Immature natural killer cell (primary cell): Measurements from ENCODE around the gene IRF2BP2. TPM values are rescaled to one million over a fixed set of nuclear protein-coding genes. Genes with fewer than 3 reads are reported as not detected.

ENCODE experiments used
- DNase-seq, 3 donors: peaks; one replicate each; pipeline ENCODE4 v3.0.0; 2022; ENCODE audit warnings: mixed read lengths in 1 of 3
- H3K27ac Mint-ChIP-seq, 6 donors: one replicate each; pipeline ENCODE4 v1.8.0; 2020; ENCODE audit warnings: mixed read lengths in 6 of 6, mild to moderate bottlenecking in 5 of 6, inconsistent platforms in 4 of 6, moderate library complexity in 3 of 6
- H3K27me3 Mint-ChIP-seq, 3 donors: one replicate each; pipeline ENCODE4 v1.8.0; 2020 to 2021; ENCODE audit warnings: low read depth in 3 of 3, mild to moderate bottlenecking in 3 of 3, mixed read lengths in 3 of 3, moderate library complexity in 3 of 3, inconsistent platforms in 1 of 3
- H3K36me3 Mint-ChIP-seq, 3 donors: one replicate each; pipeline ENCODE4 v1.8.0; 2020; ENCODE audit warnings: mixed read lengths in 3 of 3, inconsistent platforms in 2 of 3, mild to moderate bottlenecking in 2 of 3
- H3K4me1 Mint-ChIP-seq, 2 donors: one replicate each; pipeline ENCODE4 v1.8.0; 2020; ENCODE audit warnings: inconsistent platforms in 2 of 2, mild to moderate bottlenecking in 2 of 2, mixed read lengths in 2 of 2, moderate library complexity in 1 of 2
- H3K4me3 Mint-ChIP-seq, 5 donors: one replicate each; pipeline ENCODE4 v1.8.0; 2020; ENCODE audit warnings: mild to moderate bottlenecking in 5 of 5, mixed read lengths in 5 of 5, inconsistent platforms in 3 of 5, moderate library complexity in 3 of 5
- H3K9me3 Mint-ChIP-seq, 6 donors: one replicate each; pipeline ENCODE4 v1.8.0; 2020; ENCODE audit warnings: mild to moderate bottlenecking in 6 of 6, mixed read lengths in 6 of 6, inconsistent platforms in 4 of 6, moderate library complexity in 3 of 6
- polyA plus RNA-seq, 3 donors: library from polyadenylated mRNA; unstranded; fragments of 300-500 nt; fragmentation: Illumina TruSeq; gene quantifications; one replicate each; pipeline ENCODE4 v1.2.3, GENCODE V29; 2021

Gene IRF2BP2
- polyA plus RNA-seq, 3 donors from 2014 or later = 19.1 to 28.2 (median 26.4) TPM

DNA sequence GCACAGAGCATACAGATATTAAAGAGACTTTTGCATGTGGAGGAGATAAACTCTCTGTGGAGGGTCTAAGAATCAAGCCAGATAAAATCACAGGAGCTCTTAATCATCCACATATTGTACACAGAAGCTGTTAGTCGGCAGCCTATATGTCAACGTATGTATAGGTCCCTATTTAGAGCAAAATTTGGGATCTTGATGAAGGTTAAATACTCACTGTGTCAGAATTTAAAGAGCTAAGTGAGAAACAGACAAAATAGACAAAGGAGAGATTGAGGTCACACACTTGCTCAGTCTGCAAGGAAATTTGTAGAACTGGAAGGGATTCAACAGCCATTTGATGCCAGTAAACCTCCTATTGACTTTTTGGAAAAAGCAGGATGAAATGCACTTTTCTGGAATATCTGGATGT, 4.1 kb upstream of the IRF2BP2 start:
- Mint-ChIP-seq H3K4me3 (peak overlapping the region in 1 of 5 donors; percentile 89), H3K4me1 (peaks cover 29 to 33% of the 10 kb centered on the region in 2 donors), H3K27me3 (peaks cover 13 to 21% (median 14%) of the 10 kb centered on the region in 3 donors), H3K27ac (peak overlapping the region in 4 of 6 donors; percentile 47 to 61 (median 52)), H3K9me3 (no peaks in the 10 kb centered on the region), H3K36me3 (no peaks in the 10 kb centered on the region)
- no peak for DNase-seq

DNA sequence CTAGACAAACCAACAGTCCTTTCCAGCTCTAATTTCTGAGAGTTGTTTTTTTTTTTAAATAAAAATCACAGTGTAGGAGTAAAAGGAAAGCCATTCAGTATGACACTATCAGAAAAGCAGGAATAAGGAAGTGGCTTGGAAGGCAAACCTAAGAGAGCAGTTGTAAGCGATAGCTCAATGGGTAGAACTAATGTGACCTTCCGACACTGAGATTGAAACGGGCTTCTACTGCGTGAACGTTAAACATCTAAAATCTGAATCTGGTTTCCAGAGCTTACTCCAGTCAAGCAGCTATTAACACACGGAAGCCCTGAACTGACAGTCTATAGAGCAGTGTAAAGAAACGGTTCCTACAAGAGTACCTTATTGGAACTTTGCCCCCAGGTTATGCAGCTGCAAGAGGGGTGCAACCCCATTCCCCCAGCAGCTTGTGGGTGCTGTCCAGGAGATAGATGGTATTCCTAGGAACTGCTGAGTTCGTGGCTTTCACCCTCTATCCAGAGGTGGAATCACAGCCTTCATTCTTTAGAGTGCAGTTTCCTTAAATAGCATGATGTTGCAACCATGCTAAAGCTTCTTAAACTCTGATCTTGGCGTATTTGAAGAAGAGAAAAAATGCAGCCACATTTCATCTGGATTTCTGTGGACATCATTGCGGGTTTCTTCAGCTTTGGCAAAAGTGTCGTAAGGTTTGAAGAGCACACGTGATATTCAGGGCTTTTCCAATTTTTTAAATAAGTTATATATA, 3.3 kb upstream of the IRF2BP2 start:
- DNase-seq = no peak
- H3K27ac Mint-ChIP-seq = peak overlapping the region; percentile 98 to 100 (median 98)

DNA sequence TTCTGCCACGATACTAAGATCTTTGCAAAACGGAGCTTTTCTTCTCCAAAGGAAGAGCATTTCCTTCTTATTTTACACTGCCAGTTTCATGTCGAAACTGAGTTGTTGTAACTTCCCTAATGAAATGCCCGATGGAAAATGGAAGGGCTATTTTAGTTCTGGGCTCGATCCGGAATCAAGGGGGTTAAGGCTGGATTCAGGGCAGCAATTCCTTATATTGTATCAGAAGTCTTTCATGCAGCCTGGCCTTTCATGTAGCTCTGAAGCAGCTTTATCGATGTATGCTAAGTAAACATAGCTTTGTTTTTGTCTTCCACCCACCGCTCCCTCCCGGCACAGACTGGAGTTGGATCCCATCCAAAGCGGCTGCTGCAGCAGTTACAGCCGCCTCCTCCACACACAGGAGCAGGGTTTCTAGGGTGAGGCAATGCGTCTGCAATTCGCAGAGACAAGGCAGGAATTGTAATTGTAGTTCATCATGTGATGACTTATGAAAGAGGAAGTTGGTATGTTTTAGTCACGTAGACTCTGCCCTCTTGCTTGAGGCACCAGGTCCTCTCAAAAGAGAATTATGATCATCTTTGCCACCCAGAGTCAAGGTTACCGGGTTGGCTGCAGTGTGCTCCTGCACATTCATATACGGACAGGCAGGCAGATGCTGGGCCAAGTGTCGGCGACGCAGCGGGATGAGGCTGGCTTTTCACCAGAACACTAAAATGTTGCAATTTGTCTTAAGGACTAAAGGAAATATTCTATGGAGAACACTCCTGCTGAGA, 2.6 kb upstream of the IRF2BP2 start:
- peaks cover 0 to 7% (median 4%) of the 10 kb centered on the region in 3 donors for H3K36me3 Mint-ChIP-seq
- peak overlapping the region; percentile 77 to 90 (median 89) for H3K4me3 Mint-ChIP-seq
- peaks cover 20 to 29% (median 23%) of the 10 kb centered on the region in 3 donors for H3K27me3 Mint-ChIP-seq
- peaks cover 37 to 41% of the 10 kb centered on the region in 2 donors for H3K4me1 Mint-ChIP-seq
- H3K9me3 Mint-ChIP-seq = no peaks in the 10 kb centered on the region
- peak overlapping the region; percentile 98 to 100 (median 98) for H3K27ac Mint-ChIP-seq
- DNase-seq = peak; percentile 55 to 64 (median 62)

More for the DNA sequence above, 3.3 kb upstream of the IRF2BP2 start:
- Mint-ChIP-seq H3K36me3 (peaks cover 0 to under 1% (median 0%) of the 10 kb centered on the region in 3 donors), H3K27me3 (peaks cover 14 to 21% (median 15%) of the 10 kb centered on the region in 3 donors), H3K4me3 (peak overlapping the region; percentile 77 to 90 (median 89)), H3K9me3 (no peaks in the 10 kb centered on the region), H3K4me1 (peaks cover 30 to 34% of the 10 kb centered on the region in 2 donors)

- peaks cover 24 to 35% (median 28%) of the 10 kb centered on the region in 3 donors for H3K27me3 Mint-ChIP-seq
- H3K27ac Mint-ChIP-seq = peak overlapping the region; percentile 98 to 100 (median 98)
- DNase-seq = no peak
- H3K4me1 Mint-ChIP-seq = peaks cover 44 to 48% of the 10 kb centered on the region in 2 donors
- peaks cover 0 to 14% (median 7%) of the 10 kb centered on the region in 3 donors for H3K36me3 Mint-ChIP-seq
- no peaks in the 10 kb centered on the region for H3K9me3 Mint-ChIP-seq
- peak overlapping the region; percentile 77 to 90 (median 89) for H3K4me3 Mint-ChIP-seq
Measured at GRCh38 chr1:234611847-234612351, 1.9 kb upstream of the IRF2BP2 start.

DNA sequence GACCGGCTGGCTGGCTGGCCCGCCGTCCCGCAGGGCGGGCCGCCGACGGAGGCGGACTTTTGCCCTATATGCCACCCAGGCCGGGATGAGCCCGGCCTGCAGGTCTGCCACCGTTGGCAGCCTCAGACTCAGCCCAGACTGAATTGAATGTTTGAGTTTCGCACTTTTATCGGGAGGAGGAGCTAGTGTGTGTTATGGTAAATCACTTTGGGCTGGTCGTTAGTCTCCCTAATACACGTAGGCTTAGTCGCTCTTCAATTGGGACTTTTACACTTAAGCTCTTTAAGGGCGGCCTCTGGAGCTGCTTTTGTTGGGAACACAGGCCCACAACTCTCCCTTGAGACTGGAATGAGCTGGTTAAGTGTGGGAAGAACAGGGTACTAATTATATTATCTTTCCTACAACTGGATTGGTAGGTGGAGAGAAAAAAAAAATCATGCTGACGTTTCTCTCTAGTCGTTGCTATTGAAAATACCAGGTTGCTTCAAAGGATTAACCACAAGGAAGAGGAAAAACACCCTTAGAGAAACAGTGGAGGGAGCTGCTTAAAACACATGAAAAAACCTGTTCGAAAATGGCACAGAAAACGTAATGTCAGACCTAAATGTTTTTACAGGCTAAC, 1.4 kb upstream of the IRF2BP2 start:
- Mint-ChIP-seq H3K4me1 (peaks cover 48 to 53% of the 10 kb centered on the region in 2 donors), H3K27ac (peak overlapping the region; percentile 98 to 100 (median 98)), H3K4me3 (peak overlapping the region; percentile 77 to 90 (median 89)), H3K9me3 (no peaks in the 10 kb centered on the region), H3K27me3 (peaks cover 24 to 39% (median 31%) of the 10 kb centered on the region in 3 donors), H3K36me3 (peaks cover 0 to 18% (median 11%) of the 10 kb centered on the region in 3 donors)
- peak; percentile 78 to 82 (median 81) for DNase-seq

DNA sequence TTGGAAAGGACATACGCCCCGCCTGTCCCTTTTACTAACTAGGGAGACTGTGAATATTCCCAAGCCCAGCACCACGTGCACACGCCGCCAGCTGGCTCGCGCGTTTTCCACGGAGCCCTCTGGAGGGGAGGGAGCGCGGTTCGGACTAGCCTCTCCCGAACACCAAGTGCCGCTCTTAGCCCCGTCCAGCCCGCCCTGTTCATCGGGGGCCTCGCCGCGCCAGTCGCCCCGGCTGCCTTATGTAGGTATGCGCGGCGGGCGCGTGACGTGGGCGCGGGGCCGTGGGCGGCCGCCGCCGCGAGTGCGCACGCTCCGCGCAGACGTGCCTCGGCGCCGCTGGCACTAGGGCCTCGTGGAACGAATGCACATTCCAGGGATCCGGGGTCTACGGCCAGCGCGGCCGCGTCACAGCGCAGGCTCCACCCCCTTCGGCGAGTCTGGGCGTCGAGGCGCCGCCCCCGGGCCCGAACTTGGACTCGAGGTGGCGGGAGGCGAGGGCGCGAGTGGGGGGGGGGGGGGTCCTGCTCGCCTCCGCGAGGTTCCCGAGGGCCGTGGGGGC, 767 bp upstream of the IRF2BP2 start:
- Mint-ChIP-seq H3K27me3 (peaks cover 24 to 44% (median 34%) of the 10 kb centered on the region in 3 donors), H3K4me1 (peaks cover 54 to 59% of the 10 kb centered on the region in 2 donors), H3K27ac (peak overlapping the region; percentile 96 to 100 (median 98)), H3K4me3 (peak overlapping the region; percentile 94 to 98 (median 98)), H3K9me3 (no peaks in the 10 kb centered on the region), H3K36me3 (peaks cover 0 to 23% (median 16%) of the 10 kb centered on the region in 3 donors)
- peak; percentile 92 to 94 (median 93) for DNase-seq

GRCh38 chr1:234609691-234610042, 311 bp downstream of the IRF2BP2 start:
- Mint-ChIP-seq H3K27me3 (peaks cover 24 to 44% (median 34%) of the 10 kb centered on the region in 3 donors), H3K4me3 (peak overlapping the region in 2 of 5 donors; percentile 98), H3K4me1 (peaks cover 65 to 70% of the 10 kb centered on the region in 2 donors), H3K27ac (peak overlapping the region in 2 of 6 donors; percentile 98), H3K9me3 (no peaks in the 10 kb centered on the region), H3K36me3 (peaks cover 0 to 24% (median 16%) of the 10 kb centered on the region in 3 donors)
- DNase-seq = no peak

GRCh38 chr1:234608911-234609690, 877 bp downstream of the IRF2BP2 start:
- H3K4me3 Mint-ChIP-seq = peak overlapping the region; percentile 63 to 85 (median 75)
- peaks cover 0 to 24% (median 16%) of the 10 kb centered on the region in 3 donors for H3K36me3 Mint-ChIP-seq
- no peaks in the 10 kb centered on the region for H3K9me3 Mint-ChIP-seq
- H3K4me1 Mint-ChIP-seq = peaks cover 71 to 75% of the 10 kb centered on the region in 2 donors
- peak; percentile 74 to 79 (median 75) for DNase-seq
- peak overlapping the region; percentile 68 to 91 (median 87) for H3K27ac Mint-ChIP-seq
- peaks cover 24 to 44% (median 34%) of the 10 kb centered on the region in 3 donors for H3K27me3 Mint-ChIP-seq

DNA sequence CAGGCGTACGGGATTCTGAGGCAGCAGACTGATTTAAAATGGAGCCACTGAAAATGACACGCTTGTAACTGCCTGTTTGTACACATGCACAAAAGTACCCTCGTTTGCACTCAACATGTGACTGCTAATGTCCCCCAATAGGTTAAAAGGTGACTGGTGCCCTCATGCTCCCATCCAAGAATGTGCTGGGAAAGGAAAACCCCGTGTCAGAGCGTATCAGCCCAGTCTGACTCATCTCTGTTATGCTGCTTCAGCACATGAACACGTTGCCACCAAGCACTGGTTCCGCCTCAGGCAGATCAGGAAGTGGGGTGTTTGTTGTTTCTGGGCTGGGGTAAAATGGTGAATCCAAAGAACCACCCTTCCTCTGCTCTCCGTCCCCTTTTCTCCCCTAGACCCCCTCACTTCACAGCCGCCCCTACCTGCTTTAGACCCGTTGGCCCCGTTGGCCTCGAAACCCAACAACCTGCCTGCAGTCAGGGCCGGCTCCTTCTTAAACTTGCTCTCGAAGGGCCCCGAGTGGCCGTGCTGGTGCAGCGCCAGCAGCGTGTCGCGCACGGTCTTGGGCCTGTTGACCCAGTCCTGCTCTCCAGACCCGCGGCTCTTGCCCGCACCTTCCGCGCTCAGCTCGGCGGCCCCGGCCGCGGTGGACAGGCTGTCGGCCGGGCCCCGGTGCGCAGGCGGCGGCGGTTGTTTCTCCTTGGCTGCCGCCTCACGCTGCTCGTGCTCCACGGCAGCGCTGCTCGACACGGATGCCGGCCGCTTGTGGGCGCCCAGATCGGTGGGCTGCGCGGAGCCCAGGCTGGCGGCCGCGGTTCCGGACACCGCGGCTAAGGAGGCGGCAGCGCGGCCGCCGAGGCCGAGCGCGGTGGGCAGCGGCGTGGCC, 1.7 kb downstream of the IRF2BP2 start:
- H3K9me3 Mint-ChIP-seq = no peaks in the 10 kb centered on the region
- H3K36me3 Mint-ChIP-seq = peaks cover 0 to 29% (median 20%) of the 10 kb centered on the region in 3 donors
- peak overlapping the region; percentile 95 to 100 (median 99) for H3K27ac Mint-ChIP-seq
- peaks cover 75% of the 10 kb centered on the region in 2 donors for H3K4me1 Mint-ChIP-seq
- H3K4me3 Mint-ChIP-seq = peak overlapping the region; percentile 90 to 99 (median 95)
- H3K27me3 Mint-ChIP-seq = peaks cover 24 to 46% (median 34%) of the 10 kb centered on the region in 3 donors
- peak; percentile 81 to 82 (median 81) for DNase-seq

DNA sequence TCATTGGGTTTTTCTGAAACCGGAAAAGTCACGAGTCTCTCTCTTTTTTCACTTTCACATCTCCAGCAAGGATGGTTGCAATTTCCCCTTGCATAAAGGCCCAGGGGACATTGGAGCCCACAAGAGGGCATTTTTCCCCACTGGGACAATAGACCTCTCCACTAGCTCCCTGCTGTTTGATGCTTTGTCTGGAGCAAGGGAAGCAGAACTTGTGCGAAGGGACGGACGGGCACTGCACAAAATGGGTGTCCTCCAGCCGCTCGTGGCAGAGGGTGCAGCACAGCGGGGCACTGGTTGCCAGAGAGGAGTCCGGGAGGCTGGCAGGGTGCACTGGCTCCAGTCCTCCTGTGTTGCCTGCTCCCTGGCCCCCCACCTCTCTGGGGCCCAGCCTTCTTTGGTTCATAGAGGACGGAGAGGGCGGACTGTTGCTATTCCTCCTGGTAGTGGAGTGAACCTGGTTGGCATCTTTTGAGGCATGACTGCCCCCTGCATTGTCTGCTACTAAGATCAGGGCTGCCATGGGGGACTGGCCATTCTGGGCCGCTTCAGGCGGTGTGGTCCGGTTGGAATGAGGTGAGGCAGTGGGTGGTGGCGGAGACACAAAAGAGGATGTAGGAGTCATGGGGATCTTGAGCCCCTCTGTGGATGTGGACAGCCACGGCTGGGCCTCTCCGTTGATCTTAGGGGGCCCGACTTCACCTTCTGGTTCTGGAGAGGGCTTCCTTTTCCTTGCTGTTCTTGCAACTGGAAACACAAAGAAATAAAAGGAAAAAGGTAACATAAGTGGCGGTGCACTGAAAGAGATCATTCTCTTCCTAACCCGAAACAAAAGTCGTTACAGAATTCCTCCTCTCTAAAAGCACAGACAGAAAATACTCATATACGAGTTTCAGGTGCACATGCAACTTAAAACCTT, 2.6 kb downstream of the IRF2BP2 start:
- peak overlapping the region; percentile 95 to 100 (median 99) for H3K27ac Mint-ChIP-seq
- H3K27me3 Mint-ChIP-seq = peaks cover 27 to 46% (median 34%) of the 10 kb centered on the region in 3 donors
- peak overlapping the region; percentile 90 to 99 (median 95) for H3K4me3 Mint-ChIP-seq
- H3K36me3 Mint-ChIP-seq = peaks cover 0 to 29% (median 20%) of the 10 kb centered on the region in 3 donors
- H3K4me1 Mint-ChIP-seq = peaks cover 73 to 75% of the 10 kb centered on the region in 2 donors
- no peaks in the 10 kb centered on the region for H3K9me3 Mint-ChIP-seq
- DNase-seq = peak; percentile 44 to 48 (median 47)

DNA sequence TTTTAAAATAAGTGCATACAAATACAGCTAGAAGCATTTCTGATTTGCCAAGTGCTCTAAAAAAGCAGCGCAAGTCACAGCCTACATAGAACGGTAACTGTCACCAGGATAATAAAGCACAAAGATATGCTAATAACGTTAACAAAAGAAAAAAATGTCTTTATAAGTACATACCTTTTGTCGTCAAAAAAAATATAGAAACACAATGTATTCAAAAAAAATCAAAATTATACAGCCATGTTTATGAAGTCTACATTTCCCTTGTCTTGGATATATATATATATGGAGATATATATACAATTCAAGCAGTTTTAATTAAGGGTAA, 3.2 kb downstream of the IRF2BP2 start:
- peak overlapping the region; percentile 90 to 99 (median 95) for H3K4me3 Mint-ChIP-seq
- DNase-seq = no peak
- peaks cover 73 to 75% of the 10 kb centered on the region in 2 donors for H3K4me1 Mint-ChIP-seq
- H3K27me3 Mint-ChIP-seq = peaks cover 27 to 45% (median 34%) of the 10 kb centered on the region in 3 donors
- peak overlapping the region; percentile 95 to 100 (median 99) for H3K27ac Mint-ChIP-seq
- no peaks in the 10 kb centered on the region for H3K9me3 Mint-ChIP-seq
- H3K36me3 Mint-ChIP-seq = peaks cover 0 to 29% (median 20%) of the 10 kb centered on the region in 3 donors
